Ramos (cell line): ENCODE results near the gene LST1.

Experiments
- in situ Hi-C: fragments of 300-500 bp; cut with MboI; formaldehyde crosslinking; loops from one replicate; pipeline ENCODE4 v1.14.3; 2022; ENCODE audit warnings: low sequenced_read_pairs; ENCODE audit not compliant: unreplicated experiment

The LST1 gene

GRCh38 chr6:31614684-31615578, 28.9 kb downstream of the LST1 start, which contains the start of gene AIF1:
Gene AIF1, plus strand, starts transcription at chr6:31615234. Its CDS starts 96 bp downstream, at chr6:31615330.
- in situ Hi-C loops = no loop called here

GRCh38 chr6:31615748-31616147, 29.7 kb downstream of the LST1 start:
- in situ Hi-C loops = no loop called here

GRCh38 chr6:31617010-31617409, 30.9 kb downstream of the LST1 start:
- in situ Hi-C loops = no loop called here

DNA sequence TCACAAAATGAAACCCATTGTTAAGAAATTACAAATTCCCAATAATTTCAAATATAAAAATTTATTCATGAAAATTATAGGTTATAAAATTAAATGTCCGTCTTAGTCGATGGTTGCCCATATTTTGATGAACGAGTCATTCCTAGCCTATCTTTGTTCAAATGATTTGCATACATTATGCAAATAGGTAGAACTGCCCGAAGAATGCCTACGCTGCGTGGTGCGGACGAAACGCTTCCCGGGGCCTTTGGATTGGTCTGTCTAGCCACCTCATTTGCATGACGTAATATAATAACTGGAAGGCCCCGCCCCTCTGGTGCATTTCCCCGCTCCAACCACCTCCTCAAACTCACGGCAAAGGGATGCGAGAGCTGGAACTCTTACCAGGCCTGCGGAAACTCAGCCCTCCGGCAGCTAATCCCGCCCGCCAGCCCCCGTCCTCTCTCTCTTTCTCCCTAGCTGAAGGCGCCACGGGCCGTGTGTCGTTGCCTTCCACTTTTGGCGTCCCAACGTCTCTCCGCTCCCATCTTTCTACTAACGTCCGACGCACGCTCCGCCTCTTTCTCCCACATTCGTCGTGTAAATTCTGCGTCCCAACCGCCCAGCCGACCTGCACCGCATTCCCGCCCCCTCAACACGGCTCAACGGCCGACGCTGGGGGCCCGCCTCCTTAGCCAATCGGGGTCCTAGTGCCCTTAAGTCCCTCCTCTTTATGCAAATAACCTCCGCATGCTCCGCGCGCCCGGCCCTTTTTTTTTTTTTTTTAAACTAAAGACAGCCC, 33.9 kb downstream of the LST1 start:
- in situ Hi-C loops = no loop called here

DNA sequence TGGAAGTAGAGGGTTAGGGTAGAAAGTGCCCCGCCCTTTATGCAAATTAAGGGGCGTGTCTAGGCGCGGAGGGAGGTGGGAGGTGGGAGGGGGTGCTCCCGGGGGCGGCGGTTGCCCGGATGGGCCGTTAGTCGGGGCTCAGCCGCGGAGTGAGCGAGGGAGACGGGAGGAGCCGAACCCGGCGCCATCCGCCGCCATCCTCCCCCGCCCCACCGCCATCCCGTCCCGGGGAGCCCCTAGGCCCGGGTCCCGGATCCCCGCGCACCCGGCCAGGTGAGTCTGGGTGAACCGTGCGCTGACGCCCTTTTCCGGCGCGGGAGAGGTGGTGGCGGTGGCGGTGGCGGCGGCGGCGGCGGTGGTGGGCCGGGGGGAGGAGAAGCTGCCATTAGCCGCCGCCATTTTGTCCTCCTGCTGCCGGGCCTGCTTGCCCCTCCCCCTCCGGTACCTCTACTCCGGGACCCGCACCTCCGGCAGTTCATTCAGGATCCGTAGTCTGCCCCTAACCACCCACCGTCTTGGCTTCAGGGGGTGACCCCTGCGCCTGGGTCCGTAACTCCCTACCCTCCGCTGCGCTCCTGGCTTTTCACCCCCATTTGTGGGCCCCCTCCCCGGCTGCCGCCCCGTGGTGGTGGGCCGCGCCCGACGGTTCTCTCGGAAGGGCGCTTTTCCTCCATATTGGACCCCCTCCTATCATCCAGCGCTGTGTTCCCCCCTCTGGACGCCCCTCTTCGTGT, 34.7 kb downstream of the LST1 start, which contains the start of gene PRRC2A:
Gene PRRC2A (plus strand): TSS at position 130 of the 734 bp plus-strand sequence. CDS start 2,075 bp downstream, outside the sequence.
- in situ Hi-C loops = no loop called here

- in situ Hi-C loops = no loop called here
These were observed 35.4 kb downstream of the LST1 start for GRCh38 chr6:31621320-31621939.

GRCh38 chr6:31621991-31622390, 35.9 kb downstream of the LST1 start:
- in situ Hi-C loops = no loop called here

GRCh38 chr6:31622684-31623091, 36.6 kb downstream of the LST1 start:
- in situ Hi-C loops = no loop called here

- in situ Hi-C loops = no loop called here
These were observed 38.0 kb downstream of the LST1 start for GRCh38 chr6:31624070-31624469.

DNA sequence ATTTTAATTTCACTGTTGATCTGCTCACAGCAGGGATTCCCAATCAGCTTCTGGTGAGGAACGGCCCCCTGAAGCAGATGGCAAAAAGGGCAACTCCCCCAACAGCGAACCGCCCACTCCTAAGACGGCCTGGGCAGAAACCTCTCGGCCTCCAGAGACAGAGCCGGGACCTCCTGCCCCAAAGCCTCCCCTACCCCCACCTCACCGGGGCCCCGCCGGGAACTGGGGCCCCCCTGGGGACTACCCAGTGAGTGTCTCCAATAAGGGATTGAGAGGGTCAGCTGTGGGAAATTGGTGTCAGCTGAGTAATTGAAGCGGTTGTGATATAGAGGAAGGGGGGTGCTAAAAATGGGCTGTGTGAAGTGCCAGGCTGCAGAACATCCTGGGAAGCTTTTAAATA, 40.9 kb downstream of the LST1 start:
- in situ Hi-C loops = no loop called here

- in situ Hi-C loops = no loop called here
These were observed 41.7 kb downstream of the LST1 start for GRCh38 chr6:31627690-31628287.

DNA sequence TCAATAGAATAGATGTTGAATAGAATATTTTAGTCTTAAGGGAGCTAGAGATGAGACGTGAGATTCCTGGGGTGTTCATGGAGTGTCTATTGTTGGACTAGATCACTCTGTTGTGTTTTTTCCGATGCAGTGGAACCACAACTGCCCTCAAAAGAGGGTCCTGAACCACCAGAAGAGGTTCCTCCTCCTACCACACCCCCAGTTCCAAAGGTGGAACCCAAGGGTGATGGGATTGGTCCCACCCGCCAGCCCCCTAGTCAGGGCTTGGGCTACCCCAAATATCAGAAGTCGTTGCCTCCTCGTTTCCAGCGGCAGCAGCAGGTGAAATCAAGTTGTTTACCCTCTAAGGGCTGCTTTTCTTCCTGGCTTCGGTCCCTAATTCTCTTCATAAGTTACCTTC, 42.9 kb downstream of the LST1 start:
- in situ Hi-C loops = no loop called here

DNA sequence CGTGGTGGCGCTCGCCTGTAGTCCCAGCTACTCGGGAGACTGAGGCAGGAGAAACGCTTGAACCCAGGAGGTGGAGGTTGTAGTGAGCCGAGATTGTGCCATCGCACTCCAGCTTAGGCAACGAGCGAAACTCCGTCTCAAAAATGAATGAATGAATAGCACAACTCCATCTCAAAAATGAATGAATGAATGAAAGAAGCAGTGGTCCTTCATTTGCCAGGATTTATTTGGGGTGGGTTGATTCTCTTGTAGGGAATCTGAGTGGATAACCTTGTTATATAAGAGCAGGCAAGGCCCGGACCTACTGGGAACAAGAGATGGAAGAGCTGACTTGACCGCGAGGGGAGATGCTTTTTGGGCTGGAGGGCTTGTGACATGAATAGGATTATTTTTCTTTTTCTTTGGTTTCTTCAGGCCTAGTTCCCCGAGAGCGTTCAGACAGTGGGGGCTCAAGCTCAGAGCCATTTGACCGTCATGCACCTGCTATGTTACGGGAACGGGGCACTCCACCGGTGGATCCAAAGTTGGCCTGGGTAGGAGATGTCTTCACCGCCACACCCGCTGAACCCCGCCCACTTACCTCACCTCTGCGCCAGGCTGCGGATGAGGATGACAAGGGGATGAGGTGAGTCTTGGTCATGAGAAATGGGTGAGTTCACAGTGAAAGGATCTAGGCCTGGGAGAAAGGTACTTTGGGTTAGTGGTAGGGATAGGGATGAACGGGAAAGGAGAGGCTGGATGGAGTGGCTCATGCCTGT, 44.3 kb downstream of the LST1 start:
- in situ Hi-C loops = no loop called here

GRCh38 chr6:31631209-31631608, 45.1 kb downstream of the LST1 start:
- in situ Hi-C loops = no loop called here

DNA sequence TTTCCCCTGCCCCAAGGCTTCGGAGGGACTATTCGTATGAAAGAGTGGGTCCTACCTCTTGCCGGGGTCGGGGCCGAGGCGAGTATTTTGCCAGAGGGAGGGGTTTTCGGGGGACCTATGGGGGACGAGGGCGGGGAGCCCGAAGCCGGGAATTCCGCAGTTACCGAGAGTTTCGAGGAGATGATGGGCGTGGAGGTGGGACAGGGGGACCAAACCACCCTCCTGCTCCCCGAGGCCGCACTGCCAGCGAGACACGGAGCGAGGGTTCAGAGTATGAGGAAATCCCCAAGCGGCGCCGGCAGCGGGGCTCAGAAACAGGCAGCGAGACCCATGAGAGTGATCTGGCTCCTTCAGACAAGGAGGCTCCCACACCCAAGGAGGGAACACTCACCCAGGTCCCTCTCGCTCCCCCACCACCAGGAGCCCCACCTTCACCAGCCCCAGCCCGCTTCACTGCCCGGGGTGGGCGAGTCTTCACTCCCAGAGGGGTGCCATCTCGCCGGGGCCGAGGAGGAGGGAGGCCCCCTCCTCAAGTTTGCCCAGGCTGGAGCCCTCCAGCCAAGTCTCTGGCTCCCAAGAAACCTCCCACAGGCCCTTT, 45.7 kb downstream of the LST1 start:
- in situ Hi-C loops = no loop called here

DNA sequence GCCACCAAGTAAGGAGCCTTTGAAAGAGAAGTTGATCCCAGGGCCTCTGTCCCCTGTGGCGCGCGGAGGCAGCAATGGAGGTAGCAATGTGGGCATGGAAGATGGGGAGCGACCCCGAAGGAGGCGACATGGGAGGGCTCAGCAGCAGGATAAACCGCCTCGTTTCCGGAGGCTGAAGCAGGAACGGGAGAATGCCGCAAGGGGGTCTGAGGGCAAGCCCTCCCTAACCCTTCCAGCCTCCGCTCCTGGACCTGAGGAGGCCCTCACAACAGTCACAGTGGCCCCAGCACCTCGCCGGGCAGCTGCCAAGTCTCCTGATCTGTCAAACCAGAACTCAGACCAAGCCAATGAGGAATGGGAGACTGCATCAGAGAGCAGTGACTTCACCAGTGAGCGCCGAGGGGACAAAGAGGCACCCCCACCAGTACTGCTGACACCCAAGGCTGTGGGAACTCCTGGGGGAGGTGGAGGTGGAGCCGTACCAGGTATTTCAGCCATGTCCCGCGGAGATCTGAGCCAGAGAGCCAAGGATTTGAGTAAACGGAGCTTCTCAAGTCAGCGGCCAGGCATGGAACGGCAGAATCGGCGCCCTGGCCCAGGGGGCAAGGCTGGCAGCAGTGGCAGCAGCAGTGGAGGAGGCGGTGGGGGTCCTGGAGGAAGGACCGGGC, 46.3 kb downstream of the LST1 start:
- in situ Hi-C loops = no loop called here

- in situ Hi-C loops = no loop called here
These were observed 47.4 kb downstream of the LST1 start for GRCh38 chr6:31633447-31633846.

GRCh38 chr6:31634131-31634530, 48.1 kb downstream of the LST1 start:
- in situ Hi-C loops = no loop called here
